ENCODE measurements around the gene OSM. TPM values are rescaled to one million over a fixed set of nuclear protein-coding genes. Genes with fewer than 3 reads are reported as not detected.

OSM gene
- polyA plus RNA-seq, 3 donors = 48.0 to 295 (median 146) TPM

DNA sequence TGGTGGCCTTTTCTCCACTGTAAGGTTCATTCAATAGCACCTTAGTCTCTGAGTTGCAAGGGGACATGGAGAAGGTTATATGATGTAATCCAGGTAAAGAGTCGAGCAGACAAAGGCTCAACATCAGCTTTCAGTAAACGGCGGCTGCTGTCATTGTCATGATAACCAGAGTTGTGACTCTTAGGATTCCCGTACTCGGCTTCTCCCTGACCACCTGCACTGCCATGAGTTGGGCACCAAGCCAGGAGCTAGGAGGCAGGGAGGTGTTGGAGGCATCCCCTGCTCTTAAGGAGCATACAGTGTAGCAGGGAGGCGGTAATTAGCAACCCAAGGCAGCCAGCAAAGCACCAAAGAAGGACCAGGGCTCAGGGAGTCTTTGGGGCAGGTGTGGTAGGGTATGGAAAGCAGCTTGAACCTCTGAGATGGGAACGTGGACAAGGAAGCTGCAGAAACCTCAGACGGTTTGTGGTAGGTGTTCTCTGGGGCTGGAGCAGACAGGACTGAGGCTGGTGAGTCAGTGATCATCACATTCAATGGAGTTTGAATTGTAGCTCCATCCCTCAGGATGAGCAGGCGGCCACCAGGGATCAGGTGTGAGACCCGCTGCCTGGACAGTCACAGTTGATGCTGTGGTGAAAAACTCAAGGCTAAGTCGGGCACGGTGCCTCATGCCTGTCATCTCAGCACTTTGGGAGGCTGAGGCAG is 51.8 kb downstream of the OSM start:
- TF ChIP-seq CTCF (IDR thresholded peaks at IDR 0.05) = no peak
- peaks cover 4 to 15% (median 14%) of the 10 kb centered on the region in 3 donors for H3K27me3 Mint-ChIP-seq (ENCODE audit: low read depth in 3 of 3)
- Histone ChIP-seq H3K79me2 (ENCODE audit: insufficient read depth, low read length) (no peaks in the 10 kb centered on the region), H3K9me3 (replicated peaks in 1 of 2; ENCODE audit: control insufficient read depth in 1 of 2, insufficient read depth in 1 of 2, low read length in 2 of 2) (no peaks in the 10 kb centered on the region), H3K4me2 (replicated peaks; ENCODE audit: extremely low read depth, low read length, poor library complexity, severe bottlenecking) (no peak overlapping the region), H4K20me1 (ENCODE audit: insufficient read depth, low read length) (no peaks in the 10 kb centered on the region), H2AFZ (ENCODE audit: insufficient read depth, low read depth, low read length, poor library complexity, severe bottlenecking) (no peak overlapping the region), H3K36me3 (replicated peaks in 1 of 2; ENCODE audit: control insufficient read depth in 1 of 2, insufficient read depth in 2 of 2, low read length in 2 of 2) (no peaks in the 10 kb centered on the region), H3K27ac (ENCODE audit: low read depth in 1 of 2, low read length in 2 of 2) (no peak overlapping the region), H3K9ac (ENCODE audit: insufficient read depth, low read length, poor library complexity, severe bottlenecking) (no peak overlapping the region), H3K27me3 (ENCODE audit: control insufficient read depth in 2 of 2, insufficient read depth in 2 of 2, low read length in 2 of 2) (no peaks in the 10 kb centered on the region), H3K4me1 (ENCODE audit: control insufficient read depth in 1 of 2, insufficient read depth in 2 of 2, low read length in 2 of 2) (peaks cover 25 to 33% of the 10 kb centered on the region in 2 donors), H3K4me3 (replicated peaks in 1 of 3; ENCODE audit: low read depth in 2 of 3, low read length in 3 of 3) (no peak overlapping the region)
- peaks cover 32% of the 10 kb centered on the region for H3K4me1 Mint-ChIP-seq
- peak overlapping the region in 2 of 7 donors; percentile 11 to 56 for H3K27ac Mint-ChIP-seq
- peak overlapping the region in 1 of 2 donors; percentile 42 for H3K4me3 Mint-ChIP-seq
- DNase-seq = no peak
- H3K9me3 Mint-ChIP-seq = peaks cover 0 to 3% (median 0%) of the 10 kb centered on the region in 7 donors
- intact Hi-C loops (cut with micrococcal nuclease) = loop anchor here (5.0 kb wide), 3 partner anchors 33 to 52 kb away; partner anchors contain the start of gene OSM (in 1 of the 2)
- WGBS (ENCODE audit: insufficient coverage) = 78% methylated on average over 11 of the region's 12 CpGs
- H3K36me3 Mint-ChIP-seq = no peaks in the 10 kb centered on the region

DNA sequence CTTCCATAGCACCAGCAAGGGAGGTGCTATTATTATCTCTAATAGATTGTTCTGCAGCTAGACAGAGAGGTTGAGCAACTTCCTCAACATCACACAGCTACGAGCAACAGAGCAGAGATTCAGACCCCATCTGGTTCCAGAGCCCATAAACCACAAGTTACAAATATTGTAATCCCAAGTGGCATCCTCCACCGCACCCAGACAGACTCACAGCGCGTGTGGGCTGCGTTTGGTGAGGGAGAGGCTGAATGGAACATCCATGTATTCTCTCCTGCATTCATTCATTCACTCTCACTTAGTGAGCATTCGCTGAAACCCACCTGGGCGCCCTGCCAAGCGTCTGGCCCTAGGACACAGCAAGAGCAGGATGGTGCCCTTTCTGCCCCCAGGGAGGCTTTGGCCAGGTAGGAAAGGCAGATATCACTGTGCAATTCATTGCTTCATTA is 53.6 kb downstream of the OSM start:
- Histone ChIP-seq H3K27me3 (ENCODE audit: control insufficient read depth in 2 of 2, insufficient read depth in 2 of 2, low read length in 2 of 2) (no peaks in the 10 kb centered on the region), H2AFZ (ENCODE audit: insufficient read depth, low read depth, low read length, poor library complexity, severe bottlenecking) (no peak overlapping the region), H3K36me3 (replicated peaks in 1 of 2; ENCODE audit: control insufficient read depth in 1 of 2, insufficient read depth in 2 of 2, low read length in 2 of 2) (no peaks in the 10 kb centered on the region), H3K4me1 (ENCODE audit: control insufficient read depth in 1 of 2, insufficient read depth in 2 of 2, low read length in 2 of 2) (peaks cover 25 to 39% of the 10 kb centered on the region in 2 donors), H3K9ac (ENCODE audit: insufficient read depth, low read length, poor library complexity, severe bottlenecking) (peak overlapping the region; percentile 62), H3K4me3 (replicated peaks in 1 of 3; ENCODE audit: low read depth in 2 of 3, low read length in 3 of 3) (peak overlapping the region in 1 of 3 experiments; percentile 41), H3K79me2 (ENCODE audit: insufficient read depth, low read length) (no peaks in the 10 kb centered on the region), H3K9me3 (replicated peaks in 1 of 2; ENCODE audit: control insufficient read depth in 1 of 2, insufficient read depth in 1 of 2, low read length in 2 of 2) (no peaks in the 10 kb centered on the region), H3K27ac (ENCODE audit: low read depth in 1 of 2, low read length in 2 of 2) (peak overlapping the region; percentile 86 to 94), H4K20me1 (ENCODE audit: insufficient read depth, low read length) (no peaks in the 10 kb centered on the region), H3K4me2 (replicated peaks; ENCODE audit: extremely low read depth, low read length, poor library complexity, severe bottlenecking) (peak overlapping the region; percentile 50)
- WGBS (ENCODE audit: insufficient coverage) = 82% methylated on average over 3 of the region's 8 CpGs
- Mint-ChIP-seq H3K4me1 (peaks cover 46% of the 10 kb centered on the region), H3K36me3 (no peaks in the 10 kb centered on the region), H3K27me3 (ENCODE audit: low read depth in 3 of 3) (peaks cover 6 to 18% (median 10%) of the 10 kb centered on the region in 3 donors), H3K9me3 (peaks cover 0 to 3% (median 0%) of the 10 kb centered on the region in 7 donors), H3K4me3 (peak overlapping the region; percentile 62), H3K27ac (peak overlapping the region; percentile 97 to 98 (median 97))
- peak; percentile 85 to 91 (median 87) for DNase-seq
- intact Hi-C loops (cut with micrococcal nuclease) = loop anchor here (2.0 to 5.0 kb wide), 4 partner anchors 16 to 54 kb away; partner anchors contain the start of gene OSM (in 1 of the 2)
- TF ChIP-seq CTCF (IDR thresholded peaks at IDR 0.05) = no peak

Other genes starting within 250 kb of the OSM start
- gene HORMAD2, start 186.4 kb downstream of the OSM start, polyA plus RNA-seq = not detected
- gene LIF, start 20.1 kb downstream of the OSM start, polyA plus RNA-seq = 1 to 10 TPM in 1 of 3 donors, not detected in 2; 7.0 TPM
- 10 to 100 TPM in 1 of 3 donors, 1 to 10 TPM in 2; 6.4 to 15.5 (median 6.5) TPM for gene CASTOR1, start 22.7 kb upstream of the OSM start, polyA plus RNA-seq
- 10 to 100 TPM; 13.4 to 38.3 (median 21.8) TPM for gene TBC1D10A, start 60.1 kb upstream of the OSM start, polyA plus RNA-seq
- gene SF3A1, start 90.0 kb upstream of the OSM start, polyA plus RNA-seq = 100 to 1,000 TPM in 1 of 3 donors, 10 to 100 TPM in 2; 34.7 to 102 (median 52.1) TPM
- 1 to 10 TPM in 1 of 3 donors, under 1 TPM in 2; 0.50 to 3.7 (median 0.54) TPM for gene CCDC157, start 90.2 kb upstream of the OSM start, polyA plus RNA-seq
- 10 to 100 TPM in 1 of 3 donors, under 1 TPM in 2; 0.26 to 12.2 (median 0.42) TPM for gene RNF215, start 120.6 kb upstream of the OSM start, polyA plus RNA-seq
- under 1 TPM in 2 of 3 donors, not detected in 1; 0.03 TPM for gene SEC14L2, start 130.2 kb upstream of the OSM start, polyA plus RNA-seq
- 10 to 100 TPM in 1 of 3 donors, 1 to 10 TPM in 2; 6.2 to 14.2 (median 7.5) TPM for gene MTFP1, start 158.9 kb upstream of the OSM start, polyA plus RNA-seq
- not detected for gene SEC14L3, start 205.2 kb upstream of the OSM start, polyA plus RNA-seq
- gene SEC14L4, start 238.8 kb upstream of the OSM start, polyA plus RNA-seq = not detected

Measured in CD14-positive monocyte (primary cell).